Measurements from ENCODE around the gene TEDC2. TPM values are rescaled to one million over a fixed set of nuclear protein-coding genes. Genes with fewer than 3 reads are reported as not detected.

TEDC2 gene
- total RNA-seq, 4 donors from 2014 or later: 0.83 to 0.96 TPM; not detected in 2

GRCh38 chr16:2498531-2499253 is 38.8 kb downstream of the TEDC2 start:
- H3K27ac ChIP-seq: peak overlapping the region; percentile 79 to 93 (median 90)
- peak; percentile 97 to 98 for DNase-seq
- intact Hi-C loops (cut with DNase I): no loop called here
- TF ChIP-seq POLR2A (IDR thresholded peaks at IDR 0.05): peak in 1 of 2 donors; percentile 24
- TF ChIP-seq, protein P1, sequence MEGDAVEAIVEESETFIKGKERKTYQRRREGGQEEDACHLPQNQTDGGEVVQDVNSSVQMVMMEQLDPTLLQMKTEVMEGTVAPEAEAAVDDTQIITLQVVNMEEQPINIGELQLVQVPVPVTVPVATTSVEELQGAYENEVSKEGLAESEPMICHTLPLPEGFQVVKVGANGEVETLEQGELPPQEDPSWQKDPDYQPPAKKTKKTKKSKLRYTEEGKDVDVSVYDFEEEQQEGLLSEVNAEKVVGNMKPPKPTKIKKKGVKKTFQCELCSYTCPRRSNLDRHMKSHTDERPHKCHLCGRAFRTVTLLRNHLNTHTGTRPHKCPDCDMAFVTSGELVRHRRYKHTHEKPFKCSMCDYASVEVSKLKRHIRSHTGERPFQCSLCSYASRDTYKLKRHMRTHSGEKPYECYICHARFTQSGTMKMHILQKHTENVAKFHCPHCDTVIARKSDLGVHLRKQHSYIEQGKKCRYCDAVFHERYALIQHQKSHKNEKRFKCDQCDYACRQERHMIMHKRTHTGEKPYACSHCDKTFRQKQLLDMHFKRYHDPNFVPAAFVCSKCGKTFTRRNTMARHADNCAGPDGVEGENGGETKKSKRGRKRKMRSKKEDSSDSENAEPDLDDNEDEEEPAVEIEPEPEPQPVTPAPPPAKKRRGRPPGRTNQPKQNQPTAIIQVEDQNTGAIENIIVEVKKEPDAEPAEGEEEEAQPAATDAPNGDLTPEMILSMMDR (IDR thresholded peaks at IDR 0.05): no peak
- H3K4me3 ChIP-seq (replicated peaks in 1 of 3): no peak overlapping the region
- WGBS, 2 donors: 49 to 86% methylated on average over 7 of the region's 15 CpGs
- peaks cover 46 to 74% of the 10 kb centered on the region in 2 donors for H3K4me1 ChIP-seq
- H3K36me3 ChIP-seq: peaks cover 0 to 10% of the 10 kb centered on the region in 2 donors
- H3K9me3 ChIP-seq: no peaks in the 10 kb centered on the region
- H3K27me3 ChIP-seq: no peaks in the 10 kb centered on the region

- no peak for DNase-seq
- no peaks in the 10 kb centered on the region for H3K9me3 ChIP-seq
- peaks cover 0 to 10% of the 10 kb centered on the region in 2 donors for H3K36me3 ChIP-seq
- intact Hi-C loops (cut with DNase I): no loop called here
- H3K27me3 ChIP-seq: no peaks in the 10 kb centered on the region
- TF ChIP-seq, protein P1 (IDR thresholded peaks at IDR 0.05): no peak
- no peak for TF ChIP-seq POLR2A (IDR thresholded peaks at IDR 0.05)
- peaks cover 43 to 67% of the 10 kb centered on the region in 2 donors for H3K4me1 ChIP-seq
- H3K27ac ChIP-seq: peak overlapping the region; percentile 79 to 93 (median 90)
- WGBS, 2 donors: 89 to 100% methylated on average over 3 to 4 of the region's 6 CpGs
- no peak overlapping the region for H3K4me3 ChIP-seq (replicated peaks in 1 of 3)
These were observed 39.5 kb downstream of the TEDC2 start for GRCh38 chr16:2499454-2499853.

DNA sequence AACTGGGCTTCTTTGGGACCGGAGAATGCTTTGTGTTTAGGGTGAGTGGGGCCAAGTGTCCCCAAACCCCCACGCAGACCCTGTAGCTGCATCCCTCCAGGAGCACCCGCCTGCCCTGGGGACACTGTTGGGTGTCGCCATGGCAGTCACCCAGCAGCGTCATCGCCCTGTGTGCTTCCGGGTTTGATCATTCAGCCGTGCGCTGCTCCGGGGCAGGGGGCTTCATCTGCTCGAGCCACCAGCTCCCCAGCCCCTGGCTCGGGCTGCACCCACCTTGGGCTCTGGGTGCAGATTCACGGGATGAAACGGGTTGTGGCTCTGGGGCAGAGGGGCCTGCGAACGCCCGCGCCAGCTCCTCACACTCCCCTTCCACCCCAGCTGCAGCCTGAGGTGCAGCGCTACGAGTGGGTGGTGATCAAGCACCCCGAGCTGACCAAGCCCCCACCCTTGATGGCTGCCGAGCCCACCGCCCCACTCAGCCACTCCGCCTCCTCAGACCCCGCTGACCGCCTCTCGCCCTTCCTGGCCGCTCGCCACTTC is 40.1 kb downstream of the TEDC2 start:
- intact Hi-C loops (cut with DNase I): loop anchor here (5.0 kb wide), 3 partner anchors 73 to 303 kb away; partner anchors contain the start of genes ABCA3, CASKIN1 and CCNF
- Histone ChIP-seq H3K4me3 (replicated peaks in 1 of 3) (no peak overlapping the region), H3K36me3 (peaks cover 0 to 10% of the 10 kb centered on the region in 2 donors), H3K4me1 (peaks cover 43 to 63% of the 10 kb centered on the region in 2 donors), H3K27ac (peak overlapping the region in 2 of 3 donors; percentile 79 to 90), H3K27me3 (no peaks in the 10 kb centered on the region), H3K9me3 (no peaks in the 10 kb centered on the region)
- WGBS, 2 donors: 93 to 95% methylated on average over 14 to 27 of the region's 29 CpGs
- DNase-seq: no peak
- TF ChIP-seq, protein P1 (IDR thresholded peaks at IDR 0.05): no peak
- no peak for TF ChIP-seq POLR2A (IDR thresholded peaks at IDR 0.05)

DNA sequence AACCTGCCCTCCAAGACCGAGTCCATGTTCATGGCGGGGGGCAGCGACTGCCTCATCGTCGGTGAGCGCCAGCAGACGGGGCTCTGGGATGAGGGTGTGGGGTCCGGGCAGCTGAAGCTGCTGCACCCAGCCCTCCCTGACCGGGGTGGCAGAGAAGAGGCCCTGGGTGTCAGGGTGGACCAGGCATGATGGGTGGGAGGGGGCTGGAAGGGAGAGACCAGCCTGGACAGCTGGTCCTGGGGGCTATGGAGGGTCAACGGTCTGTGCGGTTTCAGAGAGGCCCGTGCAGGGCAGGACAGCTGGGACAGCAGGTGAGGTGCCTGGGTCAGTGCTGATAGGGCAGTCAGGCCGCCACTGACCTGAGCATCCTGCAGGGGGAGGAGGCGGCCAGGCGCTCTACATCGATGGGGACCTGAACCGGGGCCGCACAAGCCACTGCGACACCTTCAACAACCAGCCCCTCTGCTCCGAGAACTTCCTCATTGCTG is 40.6 kb downstream of the TEDC2 start:
- Histone ChIP-seq H3K27me3 (no peaks in the 10 kb centered on the region), H3K9me3 (no peaks in the 10 kb centered on the region), H3K27ac (peak overlapping the region in 1 of 3 donors; percentile 90), H3K4me3 (replicated peaks in 1 of 3) (no peak overlapping the region), H3K36me3 (peaks cover 0 to 10% of the 10 kb centered on the region in 2 donors), H3K4me1 (peaks cover 43 to 61% of the 10 kb centered on the region in 2 donors)
- WGBS, 2 donors: 84 to 89% methylated on average over 9 to 16 of the region's 20 CpGs
- DNase-seq: no peak
- intact Hi-C loops (cut with DNase I): loop anchor here (5.0 kb wide), 3 partner anchors 73 to 303 kb away; partner anchors contain the start of genes ABCA3, CASKIN1 and CCNF
- TF ChIP-seq POLR2A (IDR thresholded peaks at IDR 0.05): no peak
- TF ChIP-seq, protein P1 (IDR thresholded peaks at IDR 0.05): no peak
